ENCODE measurements around the gene LRRC71.

DNA sequence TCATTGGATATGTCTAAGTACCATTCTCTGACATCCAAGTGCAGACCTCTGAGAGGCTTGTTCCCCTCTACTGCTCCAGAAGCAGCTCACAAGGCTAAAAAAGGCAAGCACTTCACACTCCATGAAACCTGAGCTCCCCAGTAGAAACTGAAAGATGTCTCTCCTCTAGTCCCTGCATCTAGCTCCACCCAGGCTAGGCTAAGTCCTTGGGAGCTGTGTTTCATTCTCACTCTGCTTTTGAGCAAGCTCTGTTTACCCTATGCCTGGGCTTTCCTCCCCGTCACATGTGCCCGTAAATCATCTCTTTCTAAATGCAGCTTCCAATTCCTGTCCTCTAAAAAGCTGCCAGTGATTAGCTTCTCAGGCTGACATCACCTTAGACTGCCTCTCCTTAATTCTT, 39.0 kb downstream of the LRRC71 start:
- no peak for TF ChIP-seq POLR2A (IDR thresholded peaks at IDR 0.05)
- no peak for TF ChIP-seq CTCF (IDR thresholded peaks at IDR 0.05)

Measured in lower leg skin (tissue), 3 donors.